GM21515 (cell line): ENCODE results near the gene TEAD3.

Source experiments
- ATAC-seq: cut with Tn5 transposase; IDR thresholded peaks from one replicate; pipeline ENCODE4 v1.9.1; 2021; ENCODE audit not compliant: unreplicated experiment

The TEAD3 gene

GRCh38 chr6:35512740-35513139 lies 15.9 kb upstream of the TEAD3 start, which contains the start of gene TULP1:
TSS of gene TULP1 (minus strand) at chr6:35512896. CDS start at chr6:35512858, 38 bp downstream.
- ATAC-seq: no peak

DNA sequence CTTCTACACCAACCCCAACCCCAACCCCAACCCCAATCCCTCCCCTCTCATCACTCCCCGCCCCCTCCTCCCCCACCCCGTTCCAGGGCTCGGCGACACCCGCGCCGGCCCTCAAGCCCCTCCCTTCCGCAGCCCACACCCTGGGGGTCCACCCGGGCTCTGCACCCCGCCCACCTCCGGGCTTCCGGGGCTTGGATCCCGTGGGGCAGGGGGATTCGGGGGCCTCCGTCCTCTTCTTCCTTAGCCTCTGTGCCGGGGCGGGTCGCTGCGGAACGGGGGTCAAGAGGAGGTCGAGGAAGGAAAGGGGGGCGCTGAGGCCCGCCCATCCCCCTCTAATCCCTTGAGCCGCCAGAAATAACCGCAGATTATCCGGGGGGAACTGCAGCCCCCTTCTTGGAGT lies 15.1 kb upstream of the TEAD3 start:
- ATAC-seq: no peak

DNA sequence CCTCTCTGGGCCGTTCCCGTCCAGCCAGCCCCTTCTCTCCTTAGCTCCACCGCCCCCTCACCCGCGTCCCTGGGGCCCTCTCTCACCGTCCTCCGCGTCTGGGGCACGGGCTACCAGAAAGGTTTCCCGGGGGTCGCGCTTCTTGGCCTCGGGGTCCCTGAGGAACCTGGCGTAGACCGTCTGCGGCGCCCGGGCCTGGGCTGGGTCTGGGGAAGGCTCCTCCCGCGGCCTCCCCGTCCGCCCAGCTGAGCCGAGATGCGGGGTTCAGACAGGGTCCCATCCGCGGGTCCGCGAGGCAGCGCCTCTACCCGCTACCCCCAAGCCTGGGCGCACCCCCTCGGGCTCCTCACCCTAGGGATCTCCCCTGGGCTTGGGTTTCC lies 14.7 kb upstream of the TEAD3 start:
- ATAC-seq: no peak

DNA sequence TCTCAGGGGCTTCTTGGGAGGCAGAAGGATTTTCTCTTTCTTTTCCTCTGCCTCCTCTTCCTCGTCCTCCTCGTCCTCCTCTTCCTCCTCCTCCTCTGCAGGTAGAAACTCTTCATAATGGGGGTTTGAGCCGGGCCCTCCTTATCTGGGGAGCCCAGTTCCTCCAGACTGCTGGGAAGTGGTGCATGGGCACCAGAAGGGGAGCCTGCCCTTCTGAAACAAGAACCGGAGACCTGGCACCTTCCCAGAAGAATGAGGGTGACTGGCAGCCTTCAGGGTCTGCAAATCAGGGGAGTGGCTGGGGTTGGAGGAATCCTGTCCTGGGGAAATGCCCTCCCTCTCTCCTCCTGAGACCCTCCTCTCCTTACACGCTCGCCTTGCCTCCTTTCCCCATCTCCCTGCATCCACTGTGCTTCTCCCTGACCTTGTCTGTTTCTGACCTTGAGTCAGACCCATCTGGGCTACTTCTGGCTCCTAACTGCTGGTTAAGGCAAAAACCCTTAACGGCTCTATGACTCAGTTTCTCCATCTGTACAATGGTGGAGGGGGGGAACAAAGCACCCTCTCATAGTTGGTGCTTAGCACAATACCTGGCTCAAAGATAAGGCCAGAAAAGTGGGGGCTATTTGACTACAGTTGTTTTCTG lies 14.2 kb upstream of the TEAD3 start:
- no peak for ATAC-seq

GRCh38 chr6:35508542-35508941 lies 11.7 kb upstream of the TEAD3 start:
- ATAC-seq: no peak

DNA sequence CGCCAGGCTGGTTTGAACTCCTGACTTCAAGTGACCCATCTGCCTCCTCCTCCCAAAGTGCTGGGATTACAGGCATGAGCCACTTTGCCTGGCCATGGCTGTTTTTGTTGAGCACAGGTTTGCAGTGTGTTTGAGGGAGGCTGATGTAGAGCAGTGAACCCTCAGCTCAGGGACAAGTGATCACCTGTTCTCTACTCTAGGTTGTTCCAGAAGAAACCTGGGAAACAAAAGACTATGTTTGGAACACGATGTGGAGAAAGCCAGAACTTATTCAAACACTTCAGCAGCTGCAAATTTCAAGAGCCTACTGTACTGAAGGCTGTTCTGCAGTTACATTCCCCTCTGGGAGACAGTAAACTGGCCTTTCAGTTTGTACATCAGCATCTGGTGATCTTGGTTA lies 11.1 kb upstream of the TEAD3 start:
- ATAC-seq: no peak

GRCh38 chr6:35507221-35507620 lies 10.3 kb upstream of the TEAD3 start:
- no peak for ATAC-seq

DNA sequence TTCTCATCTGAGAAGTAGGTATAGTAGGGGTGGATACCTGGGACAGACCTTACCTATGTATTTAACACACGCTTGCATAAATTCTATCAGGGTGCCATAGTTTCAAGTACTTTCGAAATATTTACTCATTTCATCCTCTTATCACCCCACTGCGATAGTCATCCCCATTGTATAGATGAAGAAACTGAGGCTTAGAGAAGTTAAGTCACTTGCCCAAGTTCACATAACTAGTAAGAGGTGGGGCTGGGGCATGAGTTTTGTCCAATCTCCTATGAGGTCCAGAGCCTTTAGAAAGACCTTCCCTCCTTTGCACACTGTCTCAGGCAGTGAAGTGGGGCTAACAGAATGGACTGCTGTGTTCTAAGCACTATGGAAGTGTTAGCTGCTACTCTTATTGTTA lies 9.7 kb upstream of the TEAD3 start:
- ATAC-seq: no peak

- ATAC-seq: no peak
These were observed 9.1 kb upstream of the TEAD3 start for GRCh38 chr6:35505999-35506412.

DNA sequence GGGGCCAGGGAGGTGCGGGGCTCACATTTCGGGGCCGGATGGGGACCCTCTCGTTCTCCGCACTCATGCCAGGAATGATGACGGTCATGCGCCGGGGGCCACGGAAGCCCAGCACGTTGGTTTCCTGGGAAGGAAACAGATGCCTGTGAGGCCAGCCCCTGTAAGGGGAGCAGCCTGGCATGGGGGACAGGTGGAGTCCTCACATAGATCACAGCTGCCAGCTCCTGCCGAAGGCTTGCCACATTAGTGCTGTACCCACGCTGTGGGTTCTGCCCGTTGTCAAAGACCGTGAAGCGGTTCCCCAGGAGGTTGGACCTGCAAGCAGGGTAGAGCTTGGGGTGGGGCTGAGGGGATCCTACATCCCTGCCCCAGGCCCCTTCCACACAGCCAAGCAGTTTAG lies 6.7 kb upstream of the TEAD3 start:
- no peak for ATAC-seq

GRCh38 chr6:35501784-35502183 lies 4.9 kb upstream of the TEAD3 start:
- no peak for ATAC-seq

DNA sequence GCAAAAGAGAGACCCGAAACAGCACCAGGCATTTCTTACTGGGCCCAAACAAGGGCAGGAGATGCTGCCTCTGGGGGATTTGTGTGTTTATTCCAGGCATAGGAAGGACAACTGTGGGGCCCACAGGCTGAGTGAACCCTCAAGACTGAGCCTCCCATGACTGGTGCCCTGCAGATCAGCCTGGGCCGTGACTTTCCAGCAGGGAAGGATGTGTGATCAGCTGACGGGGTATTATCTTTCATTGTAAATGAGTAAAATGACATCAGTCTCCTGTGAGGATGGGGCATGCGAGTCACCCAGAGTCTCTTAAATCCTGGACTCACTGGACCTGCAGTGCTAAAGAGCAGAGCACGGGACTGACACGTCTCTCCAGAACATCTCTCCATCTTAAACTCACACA lies 3.9 kb upstream of the TEAD3 start:
- no peak for ATAC-seq

- ATAC-seq: no peak
These were observed 2.5 kb upstream of the TEAD3 start for GRCh38 chr6:35499372-35499771.

DNA sequence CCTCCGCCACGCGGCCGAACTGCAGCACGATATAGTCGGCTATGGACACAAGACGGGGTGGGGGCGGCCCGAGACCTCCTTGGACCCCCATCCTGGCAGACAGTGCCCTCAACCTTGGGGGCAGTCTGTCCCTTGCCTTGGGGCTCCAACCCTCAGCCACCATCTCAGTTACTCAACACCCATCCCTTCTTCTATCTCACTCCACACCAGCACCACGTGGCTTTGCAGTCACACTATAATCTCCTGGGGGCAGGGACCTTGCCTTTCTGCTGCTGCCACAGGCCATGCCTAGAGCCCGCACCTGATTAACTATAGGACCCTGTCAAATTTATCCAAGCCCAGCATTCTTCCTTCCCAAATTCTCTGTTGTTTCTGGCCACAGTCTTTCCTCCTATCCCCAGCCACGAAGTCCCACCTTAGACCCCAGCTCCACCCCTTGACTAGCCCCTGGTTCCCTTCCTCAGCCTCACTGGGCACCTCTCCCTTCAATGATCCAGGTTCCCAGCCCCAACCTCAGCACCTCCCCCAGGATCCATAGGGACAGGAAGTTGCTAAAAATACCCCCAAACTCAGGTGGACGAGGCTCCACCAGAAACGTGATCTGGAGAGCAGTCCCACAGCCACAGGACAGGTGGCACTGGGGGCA lies 1.7 kb upstream of the TEAD3 start:
- no peak for ATAC-seq

DNA sequence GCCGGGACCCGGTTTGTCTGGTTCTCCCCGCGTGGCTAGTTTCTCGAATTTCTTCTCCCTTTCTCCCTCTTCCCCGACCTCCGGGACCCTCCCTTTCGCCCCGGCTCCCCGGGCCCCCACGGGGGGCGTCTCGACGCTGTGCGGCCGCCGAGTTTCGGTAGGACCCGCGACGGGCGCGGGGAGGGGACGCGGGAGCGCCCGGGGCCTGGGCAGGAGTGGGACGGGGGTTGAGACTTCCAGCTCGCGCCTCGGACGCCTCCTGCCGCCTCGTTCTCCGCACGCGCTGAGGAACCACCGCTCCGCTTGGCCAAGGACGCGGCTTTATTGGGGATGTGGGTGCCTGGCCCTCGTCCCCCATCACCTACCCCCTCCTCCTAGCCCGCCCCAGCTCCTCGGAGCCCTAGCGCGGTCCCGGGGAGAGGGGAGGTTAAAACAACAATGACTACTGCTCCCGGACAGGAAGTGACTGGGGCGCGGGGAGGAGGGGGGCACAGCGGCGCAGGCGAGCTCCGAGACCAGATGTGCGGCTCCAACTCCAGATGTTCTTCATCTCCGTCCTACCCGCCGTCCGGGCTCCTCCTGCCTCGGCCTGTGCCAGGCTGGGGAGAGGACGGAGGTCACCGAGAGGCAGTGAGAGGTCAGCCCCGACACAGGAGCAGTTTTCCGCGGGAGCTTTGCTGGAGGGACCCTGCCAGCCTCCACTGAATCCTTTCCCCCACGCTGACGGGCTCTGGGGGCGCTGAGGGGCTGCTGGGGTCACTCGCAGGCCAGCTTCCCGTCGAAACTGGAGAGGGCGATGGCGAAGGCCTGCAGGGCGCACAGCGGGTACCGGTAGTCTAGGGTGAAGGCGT lies 917 bp upstream of the TEAD3 start:
- ATAC-seq: no peak

GRCh38 chr6:35496036-35496840 lies 641 bp downstream of the TEAD3 start:
- ATAC-seq: no peak

DNA sequence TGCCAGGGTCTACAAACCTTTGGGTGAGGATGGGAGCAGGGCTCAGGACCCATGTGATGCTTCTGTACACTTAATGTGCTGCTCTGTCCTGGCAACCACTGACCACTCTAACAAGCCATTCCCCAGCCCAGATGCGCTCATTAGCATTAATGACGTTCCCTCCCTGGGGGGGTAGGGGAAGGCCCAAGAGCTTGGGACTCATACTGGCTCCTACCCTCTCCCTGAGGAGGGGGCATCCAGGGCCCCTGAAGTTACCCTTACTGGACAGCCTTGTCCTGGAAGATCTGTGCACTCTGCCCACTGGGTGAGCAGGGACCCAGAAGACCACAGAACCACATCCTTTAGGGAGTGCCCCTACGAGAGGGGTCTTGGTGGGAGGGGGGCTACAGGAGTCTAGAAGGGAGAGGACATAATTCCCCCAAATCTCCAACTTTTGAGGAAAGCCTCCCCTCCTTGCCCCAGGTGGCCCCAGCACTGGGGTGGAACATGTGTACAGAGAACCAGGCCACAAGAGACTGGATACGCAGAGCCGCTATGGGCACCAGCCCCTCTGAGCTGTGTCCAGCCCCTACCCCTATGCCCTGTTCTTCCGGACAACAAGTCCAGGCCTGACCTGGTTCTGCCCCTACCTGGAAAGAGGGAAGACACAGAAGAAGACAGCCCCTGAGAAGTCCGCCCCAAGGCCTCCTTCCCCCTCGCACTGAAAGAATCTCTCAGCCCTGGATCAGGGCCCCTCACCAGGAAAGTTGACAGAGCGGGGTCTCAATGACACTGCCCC lies 1.4 kb downstream of the TEAD3 start:
- ATAC-seq: no peak

- no peak for ATAC-seq
These were observed 2.7 kb downstream of the TEAD3 start for GRCh38 chr6:35494161-35494563.

DNA sequence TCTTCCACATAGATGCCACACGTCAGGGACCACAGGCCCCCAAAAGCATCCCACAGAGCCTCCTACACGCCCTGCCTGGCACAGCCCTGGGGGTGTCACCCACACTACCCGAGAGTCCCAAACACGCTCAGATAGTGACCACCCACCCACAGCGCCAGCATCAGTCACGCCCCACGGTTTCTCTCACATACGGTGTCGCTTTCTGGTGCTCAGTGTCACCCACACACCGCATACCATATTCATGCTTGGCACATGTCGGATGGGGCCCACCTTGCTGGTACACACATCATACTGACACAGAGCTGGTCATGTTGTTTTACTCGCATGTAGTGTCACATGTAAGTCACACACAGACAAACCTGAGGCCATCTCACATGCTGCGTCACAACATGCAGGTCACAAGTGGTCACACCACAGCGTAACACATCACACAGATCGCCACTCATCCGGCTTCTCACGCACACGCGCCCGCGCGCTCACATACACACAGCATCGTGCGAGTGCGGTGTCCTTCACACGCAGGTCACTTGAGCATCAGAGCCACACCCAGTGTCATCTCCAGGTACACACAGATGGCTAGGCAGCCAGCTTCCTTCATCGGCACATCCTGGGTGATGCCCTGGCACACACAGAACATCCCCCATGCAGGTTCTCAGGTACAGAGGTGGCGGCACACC lies 3.4 kb downstream of the TEAD3 start:
- ATAC-seq: no peak

GRCh38 chr6:35492974-35493284 lies 4.0 kb downstream of the TEAD3 start:
- ATAC-seq: no peak
